Fibroblast of mammary gland (primary cell): ENCODE results near the gene RBM20.
"Not testable (repeated sequence)": the region's sequence is repeated elsewhere in the genome, so short reads cannot be mapped to it uniquely, and the experiment has no call there.

ENCODE experiments used
- DNase-seq: peaks from one replicate; pipeline ENCODE4 v3.0.0-alpha.2; 2010; ENCODE audit warnings: low read depth
- H3K4me3 ChIP-seq: 2 replicates; pipeline ENCODE4 v1.5.1; 2011; ENCODE audit warnings: low read depth, mild to moderate bottlenecking, low read length, moderate library complexity; ENCODE audit not compliant: control insufficient read depth
- CTCF ChIP-seq: conservative IDR thresholded peaks from 2 replicates; pipeline ENCODE4 v1.5.1; 2011; ENCODE audit warnings: low read depth, low read length, inconsistent platforms; ENCODE audit not compliant: control insufficient read depth, insufficient read depth

The RBM20 gene

DNA sequence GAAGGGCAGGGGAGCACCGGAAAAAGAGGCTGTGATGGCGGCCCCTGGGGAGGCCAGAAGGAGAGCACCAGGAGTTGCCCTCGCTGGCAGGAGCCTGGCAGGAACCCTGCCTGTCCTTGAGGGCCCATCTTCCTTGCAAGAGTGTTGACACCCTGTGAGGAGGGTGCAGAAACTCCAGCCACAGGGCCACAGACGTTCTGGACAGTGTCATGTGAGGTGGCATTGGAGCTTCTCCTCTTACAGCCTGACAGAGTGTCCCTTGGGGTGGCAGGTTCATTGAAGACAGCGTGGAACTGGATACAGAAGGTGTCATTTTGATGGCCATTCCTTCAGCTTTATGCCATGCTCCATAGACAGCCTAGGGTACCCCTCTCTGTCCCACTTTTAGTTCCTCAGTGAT is 54.2 kb downstream of the RBM20 start:
- TF ChIP-seq CTCF, result no peak
- no peak overlapping the region for H3K4me3 ChIP-seq
- DNase-seq, result no peak

DNA sequence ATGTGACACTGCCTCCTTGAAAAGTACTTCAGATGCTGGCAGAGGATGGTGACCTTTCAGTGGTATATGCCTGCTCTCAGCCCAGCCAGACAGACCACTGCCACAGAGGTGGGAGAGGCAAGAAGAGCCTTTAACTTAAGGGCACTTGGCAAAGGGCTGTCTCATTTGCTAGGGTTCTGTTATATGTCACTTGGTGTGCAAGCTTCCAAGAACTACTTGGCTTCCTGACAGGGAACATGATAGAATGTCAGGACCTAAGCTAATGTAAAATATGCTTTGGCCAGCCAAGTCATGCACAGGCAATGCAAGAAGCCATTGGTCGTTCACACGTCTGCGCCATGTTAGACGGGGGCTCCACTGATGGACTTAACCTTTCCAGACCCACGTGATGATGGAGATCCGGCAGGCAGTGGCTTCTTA is 54.7 kb downstream of the RBM20 start:
- H3K4me3 ChIP-seq, result no peak overlapping the region
- no peak for TF ChIP-seq CTCF
- no peak for DNase-seq

GRCh38 chr10:110699859-110700468 is 55.8 kb downstream of the RBM20 start:
- H3K4me3 ChIP-seq, result no peak overlapping the region
- TF ChIP-seq CTCF, result no peak
- no peak for DNase-seq

- no peak for DNase-seq
- no peak overlapping the region for H3K4me3 ChIP-seq
- no peak for TF ChIP-seq CTCF
Measured at GRCh38 chr10:110700947-110701616, 56.9 kb downstream of the RBM20 start.

GRCh38 chr10:110701617-110701971 is 57.5 kb downstream of the RBM20 start:
- no peak overlapping the region for H3K4me3 ChIP-seq
- no peak for DNase-seq
- no peak for TF ChIP-seq CTCF

GRCh38 chr10:110704070-110704469 is 59.9 kb downstream of the RBM20 start:
- no peak overlapping the region for H3K4me3 ChIP-seq
- DNase-seq, result no peak
- TF ChIP-seq CTCF, result no peak

DNA sequence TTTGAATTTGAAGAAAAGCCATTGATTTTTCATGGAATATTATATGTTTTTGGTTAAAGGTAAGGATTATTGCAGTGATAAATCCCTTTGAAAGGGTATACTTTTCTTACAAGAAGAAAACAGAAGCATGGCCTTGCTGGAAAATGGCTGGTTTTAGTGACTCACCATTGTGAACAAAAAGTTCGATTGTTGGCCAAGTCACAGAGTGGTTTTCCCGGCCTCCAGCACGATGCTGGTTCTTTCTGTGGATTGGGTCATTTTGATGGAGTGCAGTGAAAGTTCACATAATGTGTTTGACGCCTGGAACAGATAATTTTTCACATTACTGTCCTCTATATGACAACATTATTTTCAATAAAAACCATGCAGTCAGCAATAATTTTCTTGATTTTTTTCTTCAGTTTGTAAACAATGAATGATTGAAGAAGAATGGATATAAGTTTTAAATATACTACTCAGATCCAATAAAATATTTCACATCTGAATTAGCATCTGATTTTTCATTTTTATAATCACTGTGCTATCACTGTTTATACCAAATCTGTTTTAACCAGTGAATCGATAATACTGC is 60.9 kb downstream of the RBM20 start:
- no peak for DNase-seq
- no peak for TF ChIP-seq CTCF
- no peak overlapping the region for H3K4me3 ChIP-seq

GRCh38 chr10:110705596-110705995 is 61.5 kb downstream of the RBM20 start:
- DNase-seq, H3K4me3 ChIP-seq: not testable (repeated sequence)
